Measurements from ENCODE around the gene MLLT6. TPM values are rescaled to one million over a fixed set of nuclear protein-coding genes. Genes with fewer than 3 reads are reported as not detected.

The MLLT6 gene
- total and polyA plus RNA-seq, 2 of the 13 experiments (the other 11 are each of a cell fraction or from before 2014, with no cell fraction given), result 50.7 to 69.5 TPM

GRCh38 chr17:38657824-38658740 is 47.0 kb upstream of the MLLT6 start (continued):
- no peak for TF ChIP-seq ZNF619 (CRISPR knock-in tag; IDR thresholded peaks at IDR 0.05)
- TF ChIP-seq ZBTB7A (CRISPR knock-in tag; IDR thresholded peaks at IDR 0.05), result no peak
- peak; percentile 50 for TF ChIP-seq ZSCAN25 (CRISPR knock-in tag; IDR thresholded peaks at IDR 0.05)
- TF ChIP-seq FOXJ3 (CRISPR knock-in tag; IDR thresholded peaks at IDR 0.05; ENCODE audit: borderline replicate concordance), result no peak; the same call in 1 of the 2 replicates
- no peak for TF ChIP-seq MTERF4 (CRISPR knock-in tag; IDR thresholded peaks at IDR 0.05)
- 0 out of 2 replicates have a peak, but pooled peaks have one; percentile 20 for TF ChIP-seq MAX (IDR thresholded peaks at IDR 0.05)
- no peak for TF ChIP-seq CCDC6 (CRISPR knock-in tag; IDR thresholded peaks at IDR 0.05)
- TF ChIP-seq ZNF720 (CRISPR knock-in tag; IDR thresholded peaks at IDR 0.05), result no peak
- no peak for TF ChIP-seq ZNF781 (CRISPR knock-in tag; IDR thresholded peaks at IDR 0.05; ENCODE audit: borderline replicate concordance, not compliant biosample characterization)
- TF ChIP-seq TEAD2 (CRISPR knock-in tag; IDR thresholded peaks at IDR 0.05), result 0 out of 2 replicates have a peak, but pooled peaks have one; percentile 30
- no peak for TF ChIP-seq ZNF18 (CRISPR knock-in tag; IDR thresholded peaks at IDR 0.05; ENCODE audit: insufficient replicate concordance)
- TF ChIP-seq ZBTB14 (CRISPR knock-in tag; IDR thresholded peaks at IDR 0.05), result 0 out of 2 replicates have a peak, but pooled peaks have one; percentile 14
- TF ChIP-seq KLF13 (CRISPR knock-in tag; IDR thresholded peaks at IDR 0.05), result 0 out of 2 replicates have a peak, but pooled peaks have one; percentile 26
- TF ChIP-seq MYNN (CRISPR knock-in tag; IDR thresholded peaks at IDR 0.05; ENCODE audit: low read depth), result no peak
- no peak for TF ChIP-seq SCMH1 (CRISPR knock-in tag; IDR thresholded peaks at IDR 0.05; ENCODE audit: borderline replicate concordance)
- TF ChIP-seq POLR2AphosphoS5 (IDR thresholded peaks at IDR 0.05; ENCODE audit: low read depth, low read length), result no peak; the same call in 1 of the 2 replicates
- TF ChIP-seq ZBTB33 (CRISPR knock-in tag; IDR thresholded peaks at IDR 0.05), result no peak
- TF ChIP-seq ZNF572 (CRISPR knock-in tag; IDR thresholded peaks at IDR 0.05), result no peak
- TF ChIP-seq PLRG1 (conservative IDR thresholded peaks at IDR 0.05), result no peak
- 0 out of 2 replicates have a peak, but pooled peaks have one; percentile 5 for TF ChIP-seq MIXL1 (CRISPR knock-in tag; IDR thresholded peaks at IDR 0.05)
- TF ChIP-seq NR2F6 (IDR thresholded peaks at IDR 0.05), result no peak
- TF ChIP-seq NR2F6 (CRISPR knock-in tag; IDR thresholded peaks at IDR 0.05), result no peak
- no peak for TF ChIP-seq ZBTB42 (CRISPR knock-in tag; IDR thresholded peaks at IDR 0.05)
- TF ChIP-seq ZNF616 (CRISPR knock-in tag; IDR thresholded peaks at IDR 0.05; ENCODE audit: low read depth), result no peak; the same call in 1 of the 2 replicates
- no peak for TF ChIP-seq ZNF33B (CRISPR knock-in tag; IDR thresholded peaks at IDR 0.05)

Measured in HepG2 (cell line).